ENCODE measurements around the gene EPN2.

Gene EPN2

DNA sequence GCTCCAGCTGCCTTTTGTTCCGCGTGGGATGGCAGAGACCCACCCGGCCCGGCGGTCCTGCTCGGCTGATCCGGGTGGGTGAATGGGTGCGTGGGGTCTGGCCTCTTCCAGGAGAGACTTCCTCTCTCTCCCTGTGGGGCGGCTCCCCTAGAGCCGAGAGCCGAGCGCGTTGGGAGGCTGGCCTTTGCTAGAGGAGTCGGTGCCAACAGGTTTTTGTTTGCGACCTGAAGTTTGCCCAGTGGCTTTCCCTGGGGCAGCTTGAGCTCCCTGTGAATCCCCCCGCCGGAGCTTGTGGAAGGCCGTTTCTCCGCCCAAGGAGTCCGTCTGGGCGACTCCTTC is 970 bp downstream of the EPN2 start:
- no peak for DNase-seq (ENCODE audit: low read depth in 2 of 3, low spot score in 2 of 3)

- no peak for DNase-seq (ENCODE audit: low read depth in 2 of 3, low spot score in 2 of 3)
Measured at GRCh38 chr17:19239544-19239943, 2.4 kb downstream of the EPN2 start.

- DNase-seq (ENCODE audit: low read depth in 2 of 3, low spot score in 2 of 3): no peak
Measured at GRCh38 chr17:19242323-19242722, 5.2 kb downstream of the EPN2 start.

DNA sequence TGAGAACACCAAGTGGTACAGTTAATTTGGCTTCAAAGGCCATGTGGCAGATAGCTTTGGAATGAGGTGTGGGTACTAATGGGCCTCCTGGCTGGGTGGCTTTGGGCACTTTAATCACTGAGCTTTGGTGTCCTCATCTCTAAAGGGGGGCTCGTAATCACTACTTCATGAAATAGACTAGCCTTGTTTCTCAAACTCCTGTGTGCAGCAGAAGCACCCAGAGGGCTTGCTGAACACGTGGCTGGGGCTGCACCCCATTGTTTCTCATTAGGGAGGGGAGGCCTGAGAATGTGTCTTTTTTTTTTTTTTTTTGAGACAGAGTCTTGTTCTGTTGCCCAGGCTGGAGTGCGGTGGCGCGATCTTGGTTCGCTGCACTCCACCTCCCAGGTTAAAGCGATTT is 5.8 kb downstream of the EPN2 start:
- DNase-seq (ENCODE audit: low read depth in 2 of 3, low spot score in 2 of 3): no peak

GRCh38 chr17:19243838-19244237 is 6.7 kb downstream of the EPN2 start:
- no peak for DNase-seq (ENCODE audit: low read depth in 2 of 3, low spot score in 2 of 3)

GRCh38 chr17:19244357-19244756 is 7.2 kb downstream of the EPN2 start:
- no peak for DNase-seq (ENCODE audit: low read depth in 2 of 3, low spot score in 2 of 3)

DNA sequence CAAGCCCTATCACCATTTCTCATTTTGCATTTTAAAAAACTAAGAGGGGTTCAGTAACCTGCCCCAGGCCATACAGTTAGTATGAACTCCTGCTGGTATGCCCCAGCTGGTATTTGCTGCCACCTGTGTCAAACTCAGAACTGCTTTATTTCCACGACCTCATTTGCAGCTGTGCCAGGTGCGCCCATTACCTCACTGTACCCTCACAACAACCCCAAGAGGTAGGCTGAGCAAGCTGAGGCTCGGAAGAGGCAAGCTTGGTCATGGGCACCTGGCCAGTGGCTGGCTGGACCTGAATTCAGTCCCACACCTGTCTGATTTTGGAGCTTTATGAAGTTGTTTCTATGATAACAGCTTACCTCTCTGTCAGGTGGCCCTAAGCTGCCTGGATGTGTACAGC is 7.6 kb downstream of the EPN2 start:
- DNase-seq (ENCODE audit: low read depth in 2 of 3, low spot score in 2 of 3): no peak

- DNase-seq (ENCODE audit: low read depth in 2 of 3, low spot score in 2 of 3): no peak
Measured at GRCh38 chr17:19247473-19247872, 10.3 kb downstream of the EPN2 start.

DNA sequence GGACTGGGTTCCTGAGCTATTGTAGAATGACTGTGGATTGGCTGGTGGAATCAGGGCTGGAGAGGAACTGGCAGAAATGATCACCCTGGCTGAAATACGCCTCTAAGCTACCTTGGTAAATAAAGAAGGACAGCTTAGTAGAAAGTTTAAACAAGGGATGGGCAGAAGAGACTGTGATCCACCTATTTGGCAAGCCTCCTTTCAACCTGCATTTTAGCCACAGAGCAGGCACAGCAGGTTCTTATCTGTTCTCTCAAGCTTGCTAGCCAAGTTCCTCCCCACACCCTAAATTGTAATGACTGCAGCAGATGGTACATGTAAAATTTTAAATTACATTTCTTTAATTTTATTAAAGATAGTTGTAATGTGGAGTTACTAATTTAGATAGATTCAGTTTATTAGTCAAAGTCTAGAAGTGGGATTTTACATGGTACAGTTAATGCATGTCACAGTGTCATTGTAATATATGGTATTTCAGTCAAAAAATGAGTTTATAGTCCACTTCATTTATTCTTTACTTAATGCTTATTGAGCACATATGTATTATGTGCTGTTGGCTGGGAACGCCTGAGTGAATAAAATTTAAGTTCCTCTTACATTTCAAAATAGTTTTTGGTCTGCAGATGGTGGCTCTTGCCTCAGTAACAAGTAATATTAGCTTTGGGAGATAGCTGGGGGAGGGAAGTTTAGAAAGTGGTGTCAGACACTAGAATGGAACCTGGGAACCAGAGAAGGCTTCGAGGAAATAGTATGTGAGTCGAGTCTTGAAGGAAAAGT is 11.2 kb downstream of the EPN2 start:
- no peak for DNase-seq (ENCODE audit: low read depth in 2 of 3, low spot score in 2 of 3)

GRCh38 chr17:19248928-19249574 is 11.9 kb downstream of the EPN2 start:
- no peak for DNase-seq (ENCODE audit: low read depth in 2 of 3, low spot score in 2 of 3)

- DNase-seq (ENCODE audit: low read depth in 2 of 3, low spot score in 2 of 3): no peak
Measured at GRCh38 chr17:19249681-19250080, 12.5 kb downstream of the EPN2 start.

- no peak for DNase-seq (ENCODE audit: low read depth in 2 of 3, low spot score in 2 of 3)
Measured at GRCh38 chr17:19250421-19251173, 13.4 kb downstream of the EPN2 start.

GRCh38 chr17:19253112-19253511 is 15.9 kb downstream of the EPN2 start:
- DNase-seq (ENCODE audit: low read depth in 2 of 3, low spot score in 2 of 3): no peak

DNA sequence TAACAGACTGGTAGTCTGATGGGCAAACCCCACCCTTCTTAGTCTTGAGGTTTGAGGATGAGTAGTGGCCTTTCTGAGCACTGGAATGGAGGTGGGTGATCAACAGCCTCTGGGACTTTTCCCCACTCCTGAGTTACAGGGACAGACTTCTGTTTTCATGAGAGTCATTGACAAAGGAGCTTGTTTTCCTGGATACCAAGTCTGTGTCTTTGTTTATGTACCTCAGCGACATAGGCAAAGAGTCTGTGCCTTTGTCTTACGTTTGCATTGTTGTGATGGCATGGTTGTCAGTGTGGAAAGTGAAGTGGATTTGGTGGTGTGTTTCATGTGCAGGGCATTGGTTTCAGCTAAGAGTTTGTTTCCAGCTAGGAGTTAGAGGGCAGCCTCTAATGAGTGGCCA is 17.5 kb downstream of the EPN2 start:
- no peak for DNase-seq (ENCODE audit: low read depth in 2 of 3, low spot score in 2 of 3)

- DNase-seq (ENCODE audit: low read depth in 2 of 3, low spot score in 2 of 3): no peak
Measured at GRCh38 chr17:19255279-19255678, 18.1 kb downstream of the EPN2 start.

GRCh38 chr17:19258371-19258770 is 21.2 kb downstream of the EPN2 start:
- DNase-seq (ENCODE audit: low read depth in 2 of 3, low spot score in 2 of 3): no peak

DNA sequence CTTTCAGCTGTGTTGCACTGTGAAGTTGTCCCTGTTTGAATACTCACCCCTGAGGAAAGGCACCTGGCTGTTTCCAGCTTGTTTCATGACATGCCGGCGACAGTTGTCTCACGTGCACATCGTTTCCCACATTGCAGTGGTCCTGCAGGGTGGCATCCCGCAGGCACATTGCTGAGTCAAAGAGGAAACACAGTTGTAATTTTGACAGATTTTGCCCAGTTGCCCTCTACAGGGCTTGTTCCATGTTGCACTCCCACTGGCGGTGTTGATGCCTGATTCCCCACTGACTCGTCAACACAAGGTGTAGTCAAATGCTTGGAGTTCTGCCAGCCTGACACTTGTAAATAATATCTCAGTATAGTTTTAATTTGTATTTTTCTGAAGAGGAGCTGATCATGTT is 23.8 kb downstream of the EPN2 start:
- no peak for DNase-seq (ENCODE audit: low read depth in 2 of 3, low spot score in 2 of 3)

- DNase-seq (ENCODE audit: low read depth in 2 of 3, low spot score in 2 of 3): no peak
Measured at GRCh38 chr17:19261426-19261825, 24.3 kb downstream of the EPN2 start.

- DNase-seq (ENCODE audit: low read depth in 2 of 3, low spot score in 2 of 3): no peak
Measured at GRCh38 chr17:19262650-19263631, 25.8 kb downstream of the EPN2 start.

GRCh38 chr17:19263641-19264051 is 26.5 kb downstream of the EPN2 start:
- DNase-seq (ENCODE audit: low read depth in 2 of 3, low spot score in 2 of 3): no peak

DNA sequence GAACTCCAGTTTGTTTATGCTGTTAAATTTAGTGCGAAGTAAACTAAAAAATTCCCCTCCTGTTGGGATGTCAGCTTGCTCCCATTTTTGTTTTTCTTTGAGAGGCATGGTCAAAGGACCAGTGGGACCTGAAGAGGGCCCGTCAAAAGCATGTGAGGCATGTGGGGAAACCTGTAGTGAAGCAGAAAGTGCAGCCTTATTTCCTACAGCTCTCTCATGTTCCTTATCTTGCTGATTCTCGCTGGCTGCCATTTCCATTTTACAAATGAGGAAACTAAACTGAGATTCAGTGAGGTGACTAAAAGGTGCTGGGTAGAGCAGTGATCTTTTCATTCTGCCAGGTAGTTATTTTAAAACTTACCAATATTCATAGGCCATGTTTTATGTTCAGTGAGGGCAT is 27.1 kb downstream of the EPN2 start:
- no peak for DNase-seq (ENCODE audit: low read depth in 2 of 3, low spot score in 2 of 3)
